NCI-H2107 treated with DMSO at 0.1 percent for 48 hours (cell line): ENCODE results near the gene SLC15A3.
A peak's percentile ranks its signal among the peaks of the same experiment; 100 is the strongest.
"Not testable (repeated sequence)": the region's sequence is repeated elsewhere in the genome, so short reads cannot be mapped to it uniquely, and the experiment has no call there.

ENCODE experiments used
- DNase-seq: peaks from one replicate; lab custom pipeline; 2025; ENCODE audit not compliant: unreplicated experiment; lab: John Stamatoyannopoulos, UW

Gene SLC15A3

DNA sequence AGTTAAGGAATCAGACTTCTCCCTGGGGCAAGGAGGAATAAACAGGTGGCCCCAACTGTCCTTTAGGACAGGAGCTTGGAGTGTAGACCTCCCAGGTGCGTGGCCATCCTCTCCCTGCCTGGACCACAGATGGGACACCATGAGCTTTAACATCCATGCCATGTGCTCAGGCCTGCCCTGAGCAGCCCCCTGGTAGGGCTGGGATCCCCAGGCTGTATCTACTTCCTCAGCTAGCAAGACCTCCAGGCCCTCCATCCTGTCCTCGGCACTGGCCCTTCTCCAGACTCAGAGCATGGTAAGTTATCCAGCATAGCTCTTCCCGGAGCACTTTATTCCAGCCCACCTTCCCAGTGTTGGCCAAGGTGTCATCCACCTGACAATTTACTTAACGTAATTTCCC lies 25.2 kb upstream of the SLC15A3 start:
- DNase-seq = no peak

DNA sequence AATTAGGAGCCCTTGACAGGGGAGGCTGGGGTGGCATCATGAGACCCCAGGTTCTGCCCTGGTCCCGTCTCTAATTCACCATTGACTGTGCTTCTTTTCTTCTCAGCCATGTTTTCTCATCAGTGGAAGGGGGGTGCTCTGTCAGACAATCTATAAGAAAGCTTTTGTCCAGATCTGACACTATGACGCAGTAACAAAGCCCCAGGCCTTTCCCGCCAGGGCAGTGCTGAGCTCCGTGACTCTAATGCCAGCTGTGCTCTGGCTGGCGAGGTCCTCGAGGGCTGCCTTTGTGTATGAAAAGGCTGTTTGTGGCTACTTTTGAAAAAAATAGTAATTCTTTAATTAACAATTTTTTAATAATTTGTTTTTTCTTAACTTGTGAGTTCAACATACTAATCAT lies 22.8 kb upstream of the SLC15A3 start:
- no peak for DNase-seq

DNA sequence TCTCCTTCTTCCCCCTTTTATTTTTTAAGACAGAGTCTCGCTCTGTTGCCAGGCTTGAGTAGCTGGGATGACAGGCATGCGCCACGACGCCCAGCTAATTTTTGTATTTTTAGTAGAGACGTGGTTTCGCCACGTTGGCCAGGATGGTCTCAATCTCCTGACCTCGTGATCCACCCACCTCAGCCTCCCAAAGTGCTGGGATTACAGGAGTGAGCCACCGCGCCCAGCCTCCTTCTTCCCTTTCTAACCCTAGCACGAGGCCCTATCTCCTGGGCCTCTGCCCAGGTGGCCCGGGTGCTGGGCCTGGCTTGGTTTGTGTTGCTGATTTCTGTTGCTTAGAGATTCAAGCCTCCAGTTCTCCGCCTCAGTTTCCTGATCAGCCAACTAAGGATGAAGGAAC lies 22.3 kb upstream of the SLC15A3 start:
- DNase-seq = not testable (repeated sequence)

DNA sequence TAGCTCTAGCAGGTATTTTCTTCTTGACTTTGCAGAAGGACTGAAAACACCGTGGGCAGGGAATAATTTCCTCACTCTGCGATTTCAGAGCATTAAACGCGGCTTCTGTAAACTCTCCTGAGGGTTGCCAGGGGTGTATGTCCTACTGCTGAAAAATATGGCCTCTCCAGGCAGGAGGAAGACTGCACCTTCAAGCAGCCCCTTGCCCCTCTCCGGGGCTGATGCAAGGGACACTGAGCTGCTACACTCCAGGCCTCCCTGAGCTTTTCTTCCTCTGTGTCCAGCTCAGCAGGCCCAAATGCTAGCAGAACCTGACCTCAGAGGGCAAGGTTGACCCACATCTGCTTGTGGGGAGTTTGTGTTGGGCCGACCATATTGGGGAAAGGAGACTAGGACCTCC lies 21.7 kb upstream of the SLC15A3 start:
- no peak for DNase-seq

DNA sequence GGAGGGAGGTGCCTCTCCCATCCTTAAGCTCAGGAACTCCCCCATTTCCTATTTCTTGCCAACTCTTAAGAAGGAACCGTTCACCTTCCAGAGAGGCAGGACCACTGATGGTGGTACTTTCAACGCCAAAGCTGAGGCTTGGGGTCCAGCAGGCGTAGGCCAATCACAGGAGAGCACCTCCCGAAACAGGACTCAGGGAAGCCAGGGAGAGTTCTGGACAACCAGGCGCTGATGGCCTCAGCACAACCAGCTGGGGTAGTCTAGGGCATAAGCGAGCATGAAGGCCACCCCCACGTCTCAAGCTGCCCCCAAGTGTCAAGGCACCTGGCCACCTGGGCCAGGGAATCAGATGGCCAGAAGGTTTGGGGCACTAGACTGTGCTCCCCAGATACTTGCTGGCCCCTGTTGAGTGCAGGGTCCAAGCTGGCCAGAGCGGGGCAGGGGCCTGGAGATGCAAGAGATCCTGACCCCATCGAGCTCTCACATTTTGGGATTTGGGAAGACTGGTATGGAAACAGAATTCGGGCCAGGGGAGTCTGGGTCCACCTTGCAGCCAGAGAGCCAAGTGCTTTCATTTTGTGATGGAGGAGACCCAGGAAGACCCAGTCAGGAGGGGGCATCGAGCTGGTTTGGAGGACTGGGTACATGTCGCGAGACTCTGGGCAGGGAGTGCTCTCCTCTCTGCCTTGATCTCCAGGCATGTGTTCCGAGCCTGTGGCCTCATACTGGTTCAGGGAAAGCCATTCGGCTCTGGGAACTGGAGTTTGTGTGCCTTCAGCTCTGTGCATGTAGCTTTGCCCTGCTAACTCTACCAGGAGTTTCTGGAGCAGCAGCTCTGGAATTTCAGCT lies 20.4 kb upstream of the SLC15A3 start:
- no peak for DNase-seq

DNA sequence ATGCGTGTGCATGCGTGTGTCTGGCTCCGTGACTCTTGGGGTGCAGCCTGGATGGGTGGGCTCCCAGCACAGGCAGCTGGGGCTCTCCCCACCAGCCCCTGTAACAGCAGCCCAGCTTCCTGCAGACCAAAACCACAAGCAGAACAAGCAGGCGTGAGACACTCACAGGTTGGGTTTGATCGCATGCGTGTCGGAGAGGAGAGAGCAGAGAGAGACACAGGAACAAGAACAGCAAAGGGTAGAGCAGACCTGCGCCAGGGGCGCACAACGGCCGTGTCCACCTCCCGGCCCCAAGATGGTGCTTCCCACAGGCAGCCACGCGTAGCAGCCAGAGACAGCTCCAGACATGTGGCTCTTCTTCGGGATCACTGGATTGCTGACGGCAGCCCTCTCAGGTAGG lies 19.5 kb upstream of the SLC15A3 start, which contains the start of gene CD6:
TSS of gene CD6 (plus strand) at position 161 of the 400 bp plus-strand sequence. CDS start at position 347, 186 bp downstream.
- DNase-seq = no peak

DNA sequence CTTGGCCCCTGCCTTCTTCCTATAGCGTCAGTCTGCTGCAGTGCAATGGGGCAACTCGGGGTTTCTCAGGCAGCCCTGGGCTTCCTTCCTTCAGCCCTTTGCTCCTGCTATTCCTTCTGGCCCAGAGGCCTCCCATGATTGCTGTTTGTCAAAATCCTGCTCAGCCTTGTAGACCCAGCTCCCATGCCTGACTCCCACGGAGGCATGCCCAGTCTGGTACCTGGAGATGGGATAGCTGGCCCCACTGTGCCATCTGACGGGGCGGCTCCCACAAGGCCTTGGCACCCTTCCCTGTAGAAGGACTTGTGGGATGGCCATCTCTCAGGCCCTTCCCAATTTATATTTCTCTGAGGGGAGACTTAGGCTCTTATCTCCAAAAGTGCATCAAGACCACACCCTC lies 18.9 kb upstream of the SLC15A3 start:
- DNase-seq = no peak

DNA sequence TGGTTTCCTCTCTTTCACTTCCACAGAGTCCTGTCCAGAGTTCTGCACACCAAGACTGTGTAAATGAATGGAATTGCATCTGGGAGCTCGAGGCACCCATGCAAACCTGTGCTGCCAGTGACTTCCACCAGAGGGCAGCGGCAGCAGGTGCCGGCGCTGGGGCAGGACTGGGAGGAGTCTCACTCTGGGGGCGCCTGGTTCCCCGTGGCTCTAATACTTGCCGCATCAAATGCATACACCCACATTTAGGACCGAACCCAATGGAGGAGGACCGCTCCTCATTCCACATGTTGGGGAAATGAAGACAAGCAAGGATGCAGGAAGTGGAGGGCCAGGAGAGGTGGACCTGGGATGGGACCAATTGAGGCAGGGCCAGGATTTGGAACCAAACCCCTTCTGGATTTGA lies 18.4 kb upstream of the SLC15A3 start:
- no peak for DNase-seq

DNA sequence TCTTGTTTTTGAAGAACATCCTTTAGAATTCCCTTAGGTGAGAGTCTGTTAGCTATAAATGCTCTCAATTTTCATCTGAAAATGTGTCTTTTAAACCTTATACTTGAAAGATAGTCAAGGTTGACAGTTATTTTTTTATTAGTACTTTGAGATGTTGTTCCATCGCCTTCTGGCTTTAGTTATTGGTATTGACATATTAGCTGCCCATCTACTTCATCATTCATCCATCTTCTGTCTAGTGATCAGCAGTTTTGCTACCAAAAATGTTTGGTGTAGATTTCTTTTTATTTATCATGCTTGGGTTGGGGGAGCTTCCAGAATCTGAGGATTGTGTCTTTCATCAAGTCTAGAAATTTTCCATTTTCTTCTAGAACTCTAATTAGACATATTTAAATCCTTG lies 16.2 kb upstream of the SLC15A3 start:
- no peak for DNase-seq

DNA sequence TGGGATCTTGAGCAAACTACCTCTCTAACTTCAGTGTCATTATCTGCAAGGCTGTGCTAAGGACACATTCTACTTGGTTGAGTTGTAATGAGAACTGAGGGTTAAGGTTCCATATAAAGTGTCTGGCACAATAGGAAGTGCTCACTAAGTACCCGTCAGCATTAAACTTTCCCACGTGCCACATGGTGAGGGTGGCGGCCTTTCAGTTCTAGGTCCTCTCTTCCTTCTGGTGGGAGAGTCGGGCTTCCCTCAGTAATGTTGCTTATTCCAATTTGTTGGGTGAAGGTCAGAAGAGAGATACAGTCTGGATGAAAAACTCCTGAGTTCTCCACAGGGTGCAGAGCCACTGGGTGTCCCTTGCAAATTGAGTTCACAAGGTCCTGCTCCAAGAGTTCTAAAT lies 14.9 kb upstream of the SLC15A3 start:
- DNase-seq = no peak

DNA sequence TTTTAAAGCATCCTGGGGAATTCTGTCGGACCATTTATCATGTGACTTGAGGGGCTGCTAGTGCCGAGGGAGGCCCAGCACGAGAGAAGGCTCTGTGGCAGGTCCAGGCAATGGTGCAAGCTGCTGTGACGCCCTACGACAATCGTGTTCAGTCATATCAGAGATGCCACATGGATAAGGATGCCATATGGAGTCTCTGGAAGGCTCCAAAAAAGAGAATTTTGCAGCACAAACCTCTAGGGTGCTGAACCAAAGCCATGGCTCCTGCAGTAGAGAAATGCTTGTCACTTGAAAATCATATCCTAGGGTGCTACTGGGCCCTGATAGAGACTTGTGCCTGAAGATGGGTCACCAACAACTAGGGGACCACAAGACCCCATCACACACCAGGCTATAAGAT lies 12.8 kb upstream of the SLC15A3 start:
- no peak for DNase-seq

DNA sequence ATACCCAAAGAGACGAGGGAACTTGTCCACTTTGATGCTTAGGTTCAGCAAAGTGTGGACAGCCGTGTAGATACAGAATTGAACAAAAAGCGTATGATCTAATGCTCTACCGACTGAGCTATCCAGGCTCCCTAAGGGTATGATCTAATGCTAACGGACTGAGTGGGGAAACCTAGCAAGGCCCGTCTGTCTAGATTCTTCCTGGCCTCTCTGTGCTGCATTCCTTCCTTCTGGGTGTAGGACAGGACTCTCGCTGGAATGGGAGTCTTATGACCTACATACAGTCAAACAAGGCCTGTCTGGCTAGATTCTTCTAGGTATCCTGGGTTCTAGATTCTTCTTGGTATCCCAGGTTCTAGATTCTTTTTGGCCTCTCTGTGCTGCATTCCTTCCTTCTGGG lies 8.4 kb upstream of the SLC15A3 start:
- no peak for DNase-seq

DNA sequence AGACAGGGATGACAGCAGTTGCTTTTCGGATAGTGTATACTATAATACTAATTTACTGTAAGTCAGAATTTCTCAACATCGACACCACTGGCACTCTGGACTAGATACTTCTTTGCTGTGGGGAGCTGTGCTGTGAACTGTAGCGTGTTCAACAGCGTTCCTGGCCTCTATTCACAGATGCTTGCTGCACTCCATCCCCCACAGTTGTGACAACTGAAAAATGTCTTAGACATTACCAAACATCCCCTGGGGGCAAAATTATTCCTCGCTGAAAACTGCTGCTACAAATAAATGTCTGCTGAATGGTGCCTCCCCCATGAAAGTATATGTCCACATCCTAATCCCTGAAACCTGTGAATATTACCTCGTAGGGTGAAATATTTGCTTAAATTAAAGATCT lies 7.5 kb upstream of the SLC15A3 start:
- DNase-seq = no peak

DNA sequence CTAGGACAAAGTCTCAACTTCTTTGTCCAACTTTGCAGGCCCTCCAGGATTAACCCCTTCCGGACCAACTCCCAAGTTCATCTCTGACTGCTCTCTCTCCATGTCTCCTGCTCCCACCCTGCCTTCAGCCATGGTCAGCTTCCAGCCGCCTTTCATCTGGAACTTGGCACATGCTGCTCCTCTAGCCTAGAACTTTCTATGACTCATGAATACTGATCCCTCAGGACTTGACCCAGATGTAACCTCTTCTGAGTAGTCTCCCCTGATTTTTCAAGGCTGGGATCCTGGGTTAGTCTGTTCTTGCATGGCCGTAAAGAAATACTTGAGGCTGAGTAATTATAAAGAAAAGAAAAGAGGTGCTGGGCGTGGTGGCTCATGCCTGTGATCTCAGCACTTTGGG lies 5.2 kb upstream of the SLC15A3 start:
- no peak for DNase-seq

DNA sequence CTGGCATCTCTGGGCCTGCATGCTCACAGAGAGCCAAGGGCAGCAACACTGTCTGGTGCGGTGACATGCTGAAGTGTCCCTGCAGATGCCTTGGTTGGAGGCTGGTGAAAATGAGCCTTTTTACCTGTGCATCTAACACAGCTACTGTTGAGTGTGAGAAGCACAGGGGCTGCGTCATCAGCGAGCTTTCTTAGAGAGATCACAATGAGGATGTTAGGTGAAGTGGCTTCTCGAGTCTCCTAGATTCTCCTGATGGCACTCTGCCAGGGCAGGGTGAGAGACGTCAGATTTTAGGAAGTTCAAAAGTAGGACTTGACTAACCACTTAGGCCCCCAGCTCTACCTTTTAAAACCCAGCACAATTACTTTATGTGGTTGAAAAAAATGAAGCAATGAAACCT lies 3.6 kb upstream of the SLC15A3 start:
- DNase-seq = peak; percentile 39

DNA sequence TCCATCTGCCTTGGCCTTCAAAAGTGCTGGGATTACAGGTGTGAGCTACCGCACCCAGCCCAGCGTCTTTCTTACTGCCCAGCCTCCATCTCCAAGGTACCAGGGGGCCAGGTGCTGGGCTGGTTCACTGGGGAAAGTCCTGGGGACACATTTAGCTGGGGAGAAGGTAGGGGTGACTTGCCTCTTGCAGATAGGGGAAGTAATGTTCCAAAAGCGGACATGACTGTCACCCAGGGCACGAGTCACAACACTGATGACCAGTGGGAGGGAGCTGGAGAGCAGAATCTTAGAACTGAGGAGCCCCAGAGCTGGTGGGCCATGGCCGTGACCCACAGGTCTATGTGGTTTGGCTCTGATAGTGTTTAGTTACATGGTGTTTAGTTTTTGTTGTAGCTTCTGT lies 2.4 kb upstream of the SLC15A3 start:
- DNase-seq = no peak

DNA sequence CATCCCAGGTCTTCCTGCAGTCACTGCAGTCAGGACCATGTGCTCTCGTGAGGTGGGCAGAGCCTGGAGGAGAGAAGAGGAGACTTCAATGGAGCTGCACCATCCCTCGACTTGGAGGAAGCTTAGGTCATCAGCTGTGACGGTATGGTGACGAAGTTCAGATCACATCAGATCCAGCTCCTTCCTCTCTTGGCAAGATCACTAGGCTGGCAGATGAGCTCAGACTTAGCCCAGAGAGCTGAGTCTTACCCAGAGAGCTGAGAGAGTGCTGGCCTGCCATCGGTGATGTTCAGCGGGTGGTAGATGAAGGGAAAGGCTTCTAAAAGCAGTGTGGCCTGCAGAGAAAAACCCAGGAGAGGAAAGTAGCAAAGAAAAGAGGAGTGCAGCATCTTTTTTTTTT lies 1.8 kb upstream of the SLC15A3 start:
- no peak for DNase-seq

DNA sequence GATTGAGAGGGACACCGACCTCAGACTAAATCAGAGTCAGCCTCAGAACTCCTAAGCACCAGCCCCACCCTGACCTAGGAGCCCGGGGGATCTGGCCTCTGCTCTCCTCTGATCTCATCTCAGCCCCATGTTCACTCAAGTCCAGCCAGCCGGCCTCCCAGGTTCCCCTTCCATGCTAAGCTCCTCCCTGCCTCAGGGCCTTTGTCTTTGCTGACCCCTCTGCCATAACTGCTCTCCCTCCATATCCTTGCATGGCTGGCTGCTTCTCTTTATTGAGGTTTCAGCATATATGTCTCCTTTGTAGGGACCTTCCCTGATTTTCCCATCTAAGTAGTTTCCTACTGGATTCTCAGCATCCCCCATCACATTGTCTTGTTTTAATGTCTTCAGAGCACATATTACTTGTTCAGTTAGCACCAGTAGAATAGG lies 780 bp upstream of the SLC15A3 start:
- DNase-seq = no peak

DNA sequence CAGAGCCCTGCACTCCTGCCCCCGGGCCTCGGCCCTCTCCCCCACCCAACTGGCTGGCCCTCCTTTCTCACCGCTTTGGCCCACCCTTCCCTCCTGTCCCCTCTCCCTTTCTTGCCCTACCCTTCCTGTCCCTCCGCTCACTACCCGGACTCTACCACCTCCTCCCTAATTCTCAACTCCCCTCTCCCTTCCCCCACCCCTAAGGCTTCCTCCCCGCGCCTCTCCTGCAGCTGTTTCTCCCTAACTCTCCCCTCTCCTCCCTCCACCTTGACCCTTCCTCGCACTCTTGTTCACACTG lies 421 bp downstream of the SLC15A3 start:
- DNase-seq = no peak

DNA sequence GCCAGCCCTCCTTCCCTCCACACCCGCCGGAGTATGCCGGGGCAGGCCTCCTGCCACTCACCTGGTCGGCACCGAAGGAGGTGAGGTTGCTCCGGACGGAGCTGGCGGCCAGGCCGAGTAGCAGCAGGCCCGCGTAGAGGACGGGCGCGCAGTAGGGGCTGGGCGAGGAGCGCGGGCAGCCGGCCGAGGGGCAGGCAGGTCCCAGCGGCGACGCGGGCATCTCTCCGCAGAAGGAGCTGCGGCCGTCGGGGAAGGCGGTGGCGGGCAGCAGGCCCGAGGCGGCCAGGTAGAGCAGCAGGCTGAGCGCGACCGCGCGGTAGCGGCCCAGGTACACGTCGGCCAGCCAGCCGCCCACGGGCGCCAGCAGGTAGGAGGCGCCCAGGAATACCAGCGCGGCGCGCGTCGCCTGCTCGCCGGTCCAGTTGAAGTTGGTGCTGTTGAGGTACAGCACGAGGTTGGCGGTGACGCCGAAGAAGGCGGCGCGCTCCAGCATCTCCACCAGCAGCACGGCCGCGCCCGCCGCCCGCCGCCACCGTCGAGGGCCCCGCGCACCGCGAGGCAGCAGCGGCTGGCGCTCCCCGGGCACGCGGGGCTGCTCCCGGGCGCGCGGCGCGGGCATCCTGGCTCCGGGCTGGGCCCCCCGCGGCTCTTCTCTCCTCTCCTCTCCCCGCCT lies 907 bp downstream of the SLC15A3 start:
- no peak for DNase-seq

DNA sequence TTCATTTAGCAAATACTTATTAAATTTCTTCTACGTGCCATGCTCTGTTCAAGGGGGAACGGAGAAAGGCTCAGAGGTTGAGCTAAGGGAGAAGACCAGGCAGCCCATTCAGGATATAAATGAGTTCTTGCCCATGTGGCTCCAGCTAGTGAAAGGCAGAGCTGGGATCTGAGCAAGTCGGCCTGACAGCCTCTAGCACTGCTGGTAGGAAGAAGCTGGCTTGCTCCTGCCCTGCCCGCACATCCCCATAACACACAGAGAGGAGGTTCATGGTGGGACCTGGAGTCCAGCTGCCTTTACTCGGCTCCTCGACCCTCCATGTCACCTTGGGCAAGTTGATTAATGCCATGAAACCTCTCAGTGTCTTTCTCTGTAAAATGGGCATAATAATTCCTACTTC lies 2.0 kb downstream of the SLC15A3 start:
- no peak for DNase-seq

DNA sequence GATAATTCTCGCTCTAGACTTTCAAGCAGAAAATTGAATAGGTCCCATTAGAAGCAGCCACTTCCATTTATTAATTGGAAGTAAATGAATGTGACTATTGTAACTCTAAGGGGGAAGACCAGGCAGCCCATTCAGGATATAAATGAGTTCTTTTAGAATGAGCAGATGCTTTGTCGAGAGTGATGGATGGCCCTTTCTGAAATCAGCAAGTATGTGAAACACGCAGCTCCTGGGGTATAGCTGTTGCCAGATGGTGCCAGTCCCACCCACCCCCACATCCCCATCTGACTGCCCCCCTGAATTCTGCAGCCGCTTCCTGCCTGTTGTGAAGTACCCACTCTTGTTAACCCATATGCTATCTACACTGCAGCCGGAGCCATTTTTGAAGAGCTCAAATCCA lies 3.7 kb downstream of the SLC15A3 start:
- no peak for DNase-seq

DNA sequence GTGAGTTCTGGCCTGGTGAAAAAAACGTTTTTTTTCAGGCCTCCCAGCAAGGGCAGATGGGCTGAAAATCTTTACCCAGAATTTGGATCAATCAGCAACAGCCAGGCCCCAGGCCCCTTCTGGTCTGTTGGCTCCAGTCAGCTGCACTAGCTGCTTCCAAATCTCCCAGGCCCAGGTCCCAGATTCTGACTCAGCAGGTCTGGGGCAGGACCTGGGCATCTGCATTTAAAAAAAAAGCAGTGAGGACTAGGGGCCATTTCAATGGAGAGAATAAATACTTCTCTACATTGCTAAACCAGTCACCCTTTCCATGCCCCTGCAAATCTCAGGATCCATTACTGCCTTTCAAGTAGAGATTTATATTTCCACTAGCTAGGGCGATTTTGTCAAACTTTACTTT lies 4.3 kb downstream of the SLC15A3 start:
- DNase-seq = no peak
